ENCODE data around the gene C21orf91.

GRCh38 chr21:17803536-17803935 lies 15.6 kb downstream of the C21orf91 start:
- TF ChIP-seq CTCF (IDR thresholded peaks at IDR 0.05), result no peak
- no peak for TF ChIP-seq POLR2A (IDR thresholded peaks at IDR 0.05)
- no peak for TF ChIP-seq POLR2AphosphoS5 (IDR thresholded peaks at IDR 0.05)
- TF ChIP-seq EP300 (IDR thresholded peaks at IDR 0.05), result no peak
